ENCODE data around the gene CHL1. TPM values are rescaled to one million over a fixed set of nuclear protein-coding genes. Genes with fewer than 3 reads are reported as not detected.

Gene CHL1
- polyA plus RNA-seq, 2 of the 4 experiments (the other 2 are of a cell fraction), result 0.05 TPM; not detected in 1

GRCh38 chr3:362681-363338, 166.2 kb downstream of the CHL1 start:
- Histone ChIP-seq H3K4me2 (no peak overlapping the region), H3K27ac (no peak overlapping the region), H3K4me3 (no peak overlapping the region), H3K4me1 (no peaks in the 10 kb centered on the region), H3K9me3 (no peaks in the 10 kb centered on the region)
- CTCF ChIA-PET, result interaction anchor here (1.8 to 2.0 kb wide), 2 partner anchors 8 to 320 kb away, joined by 6 to 12 read pairs; no protein-coding TSS in a partner anchor
- no peak for FAIRE-seq
- no peak for DNase-seq (ENCODE audit: low read depth in 1 of 2, low spot score in 1 of 2)
- no peak for ATAC-seq
- 27% methylated on average over 6 of the region's 6 CpGs for WGBS (ENCODE audit: missing lambda C conversion rate)
- TF ChIP-seq ZFP36 (IDR thresholded peaks at IDR 0.05; ENCODE audit: borderline replicate concordance, partially characterized antibody) (no peak), POLR2AphosphoS2 (conservative IDR thresholded peaks at IDR 0.05; ENCODE audit: low read length) (no peak), TP53 (CRISPR knock-in tag; IDR thresholded peaks at IDR 0.05) (no peak), REST (IDR thresholded peaks at IDR 0.05) (no peak), NPAS2 (CRISPR knock-in tag; IDR thresholded peaks at IDR 0.05; ENCODE audit: borderline replicate concordance) (no peak), E2F6 (IDR thresholded peaks at IDR 0.05; ENCODE audit: borderline replicate concordance, low read depth) (no peak), KDM5A (IDR thresholded peaks at IDR 0.05) (no peak), FOXS1 (CRISPR knock-in tag; IDR thresholded peaks at IDR 0.05) (no peak), JUNB (IDR thresholded peaks at IDR 0.05) (no peak), ZC3H11A (IDR thresholded peaks at IDR 0.05) (no peak), MAX (IDR thresholded peaks at IDR 0.05) (no peak), CHD2 (IDR thresholded peaks at IDR 0.05; ENCODE audit: low read length, partially characterized antibody) (no peak), PHF8 (IDR thresholded peaks at IDR 0.05; ENCODE audit: borderline replicate concordance, low read depth) (no peak), MAZ (IDR thresholded peaks at IDR 0.05; ENCODE audit: borderline replicate concordance, low read depth, low read length) (no peak), NFE2L2 (conservative IDR thresholded peaks at IDR 0.05; ENCODE audit: low read length) (no peak)
- POLR2A ChIA-PET, result no interaction called here

- WGBS (ENCODE audit: missing lambda C conversion rate), result 17% methylated on average over 4 of the region's 4 CpGs
- ChIA-PET CTCF (interaction anchor here (2.0 kb wide), 1 partner anchor 10 kb away, joined by 12 read pairs; no protein-coding TSS in a partner anchor), POLR2A (no interaction called here)
- DNase-seq (ENCODE audit: low read depth in 1 of 2, low spot score in 1 of 2) (no peak), ATAC-seq (no peak), FAIRE-seq (no peak)
- no peak overlapping the region for H3K27ac ChIP-seq
- no peaks in the 10 kb centered on the region for H3K4me1 ChIP-seq
- H3K4me3 ChIP-seq, result no peak overlapping the region
- H3K9me3 ChIP-seq, result no peaks in the 10 kb centered on the region
- no peak overlapping the region for H3K4me2 ChIP-seq
- TF ChIP-seq CBX8 (IDR thresholded peaks at IDR 0.05) (no peak), MYC (IDR thresholded peaks at IDR 0.05; ENCODE audit: borderline replicate concordance, low read length) (no peak), HDAC2 (IDR thresholded peaks at IDR 0.05) (no peak), ELK1 (IDR thresholded peaks at IDR 0.05; ENCODE audit: low read depth, low read length) (no peak), NR3C1 (IDR thresholded peaks at IDR 0.05) (no peak), KDM5A (IDR thresholded peaks at IDR 0.05) (no peak), CBX2 (IDR thresholded peaks at IDR 0.05; ENCODE audit: borderline replicate concordance, low read depth) (no peak), USF2 (IDR thresholded peaks at IDR 0.05) (no peak), RNF2 (IDR thresholded peaks at IDR 0.05; ENCODE audit: borderline replicate concordance, low read depth) (no peak), MAZ (IDR thresholded peaks at IDR 0.05; ENCODE audit: borderline replicate concordance, low read depth, low read length) (no peak), HEYL (CRISPR knock-in tag; IDR thresholded peaks at IDR 0.05) (no peak), BHLHE40 (IDR thresholded peaks at IDR 0.05; ENCODE audit: low read depth, low read length) (no peak), KDM1A (IDR thresholded peaks at IDR 0.05; ENCODE audit: low read depth) (no peak), HMGXB4 (CRISPR knock-in tag; IDR thresholded peaks at IDR 0.05; ENCODE audit: borderline replicate concordance) (no peak), ZFP36 (IDR thresholded peaks at IDR 0.05; ENCODE audit: borderline replicate concordance, partially characterized antibody) (no peak), NPAS2 (CRISPR knock-in tag; IDR thresholded peaks at IDR 0.05; ENCODE audit: borderline replicate concordance) (no peak), FOSB (CRISPR knock-in tag; IDR thresholded peaks at IDR 0.05) (no peak), POLR2AphosphoS2 (conservative IDR thresholded peaks at IDR 0.05; ENCODE audit: low read length) (no peak)
Measured at GRCh38 chr3:364287-364686, 167.7 kb downstream of the CHL1 start.

Measured in A549 (cell line).